Thyroid gland (tissue), 4 donors: Measurements from ENCODE around the gene UBE2D3.

ENCODE experiments used
- CTCF ChIP-seq, 6 experiments: fragments of 200-600 bp in 3 of 6; fragments of 450-650 bp in 3 of 6; sonication (generic) in 3 of 6; IDR thresholded peaks; one replicate each; pipeline ENCODE4 v1.5.1; 2016 to 2019; ENCODE audit warnings: antibody characterized with exemption in 6 of 6, mild to moderate bottlenecking in 2 of 6, inconsistent platforms in 1 of 6, moderate library complexity in 1 of 6
- POLR2A ChIP-seq, 2 donors: fragments of 450-650 bp; IDR thresholded peaks; one replicate each; pipeline ENCODE4 v1.6.1; 2017; ENCODE audit warnings: antibody characterized with exemption in 2 of 2, mild to moderate bottlenecking in 2 of 2, moderate library complexity in 1 of 2

- TF ChIP-seq POLR2A (IDR thresholded peaks at IDR 0.05) (no peak), CTCF (IDR thresholded peaks at IDR 0.05) (no peak)
Observed at GRCh38 chr4:102867278-102868152, 40.2 kb upstream of the UBE2D3 start.
